Measurements from ENCODE around the gene SLC2A8. TPM values are rescaled to one million over a fixed set of nuclear protein-coding genes. Genes with fewer than 3 reads are reported as not detected.

The SLC2A8 gene
- total and polyA plus RNA-seq, 2 experiments from 2014 or later = 9.6 to 9.9 TPM

GRCh38 chr9:127422787-127423186 is 25.8 kb downstream of the SLC2A8 start:
- H3K36me3 ChIP-seq (ENCODE audit: low read depth) = no peaks in the 10 kb centered on the region
- H3K27me3 ChIP-seq (replicated peaks; ENCODE audit: insufficient read depth) = no peaks in the 10 kb centered on the region
- H3K9me3 ChIP-seq (ENCODE audit: low read depth) = no peaks in the 10 kb centered on the region
- 16 to 20% methylated on average over 6 of the region's 6 CpGs for WGBS, 2 experiments (ENCODE audit: low coverage in 1 of 2, low lambda C conversion rate in 2 of 2, missing lambda C conversion rate in 2 of 2)
- H3F3A ChIP-seq (ENCODE audit: insufficient read depth) = no peaks in the 10 kb centered on the region
- H3K9ac ChIP-seq = peak overlapping the region; percentile 88
- H3K4me3 ChIP-seq = peak overlapping the region; percentile 91
- H3K79me2 ChIP-seq (ENCODE audit: insufficient read depth) = peaks cover 48% of the 10 kb centered on the region
- no peak for DNase-seq
- in situ Hi-C loops (cut with MboI) = no loop called here
- peak overlapping the region; percentile 98 for H3K4me2 ChIP-seq (ENCODE audit: unreplicated experiment)
- no peaks in the 10 kb centered on the region for H3K9me2 ChIP-seq (ENCODE audit: insufficient read depth)
- H2AFZ ChIP-seq = peak overlapping the region; percentile 100
- H4K20me1 ChIP-seq (ENCODE audit: insufficient read depth) = no peaks in the 10 kb centered on the region
- TF ChIP-seq EZH2 (IDR thresholded peaks at IDR 0.05; ENCODE audit: insufficient read depth, poor library complexity, severe bottlenecking) = no peak
- no peak for TF ChIP-seq EZH2phosphoT487 (IDR thresholded peaks at IDR 0.05; ENCODE audit: insufficient read depth, low read depth)
- H3K4me1 ChIP-seq (ENCODE audit: insufficient read depth) = peaks cover 11% of the 10 kb centered on the region
- no peak overlapping the region for H3K27ac ChIP-seq

GRCh38 chr9:127423476-127423933 is 26.5 kb downstream of the SLC2A8 start:
- peaks cover 55% of the 10 kb centered on the region for H3K79me2 ChIP-seq (ENCODE audit: insufficient read depth)
- H3K4me1 ChIP-seq (ENCODE audit: insufficient read depth) = peaks cover 11% of the 10 kb centered on the region
- peak overlapping the region; percentile 98 for H3K4me2 ChIP-seq (ENCODE audit: unreplicated experiment)
- DNase-seq = no peak
- H3K27ac ChIP-seq = peak overlapping the region; percentile 75
- no peaks in the 10 kb centered on the region for H3K9me2 ChIP-seq (ENCODE audit: insufficient read depth)
- H3K9ac ChIP-seq = peak overlapping the region; percentile 88
- no peaks in the 10 kb centered on the region for H3K9me3 ChIP-seq (ENCODE audit: low read depth)
- no peaks in the 10 kb centered on the region for H4K20me1 ChIP-seq (ENCODE audit: insufficient read depth)
- no peaks in the 10 kb centered on the region for H3K36me3 ChIP-seq (ENCODE audit: low read depth)
- 1 to 3% methylated on average over 9 of the region's 9 CpGs for WGBS, 2 experiments (ENCODE audit: low coverage in 1 of 2, low lambda C conversion rate in 2 of 2, missing lambda C conversion rate in 2 of 2)
- in situ Hi-C loops (cut with MboI) = no loop called here
- peak overlapping the region; percentile 100 for H2AFZ ChIP-seq
- H3K27me3 ChIP-seq (replicated peaks; ENCODE audit: insufficient read depth) = no peaks in the 10 kb centered on the region
- peak overlapping the region; percentile 91 for H3K4me3 ChIP-seq
- no peaks in the 10 kb centered on the region for H3F3A ChIP-seq (ENCODE audit: insufficient read depth)
- TF ChIP-seq EZH2 (IDR thresholded peaks at IDR 0.05; ENCODE audit: insufficient read depth, poor library complexity, severe bottlenecking) = no peak
- TF ChIP-seq EZH2phosphoT487 (IDR thresholded peaks at IDR 0.05; ENCODE audit: insufficient read depth, low read depth) = no peak

- H3K9me3 ChIP-seq (ENCODE audit: low read depth) = no peaks in the 10 kb centered on the region
- H2AFZ ChIP-seq = peak within 1 kb of the TSS; percentile 100
- H3K4me1 ChIP-seq (ENCODE audit: insufficient read depth) = peaks cover 11% of the 10 kb centered on the region
- no peaks in the 10 kb centered on the region for H3K27me3 ChIP-seq (replicated peaks; ENCODE audit: insufficient read depth)
- H4K20me1 ChIP-seq (ENCODE audit: insufficient read depth) = no peaks in the 10 kb centered on the region
- peaks cover 6% of the 10 kb centered on the region; the same call in 1 of the 2 replicates for H3K36me3 ChIP-seq (ENCODE audit: low read depth)
- DNase-seq = peak; percentile 96
- H3K27ac ChIP-seq = peak within 1 kb of the TSS; percentile 75
- H3F3A ChIP-seq (ENCODE audit: insufficient read depth) = no peaks in the 10 kb centered on the region
- H3K9me2 ChIP-seq (ENCODE audit: insufficient read depth) = no peaks in the 10 kb centered on the region
- peaks cover 61% of the 10 kb centered on the region for H3K79me2 ChIP-seq (ENCODE audit: insufficient read depth)
- in situ Hi-C loops (cut with MboI) = no loop called here
- H3K4me3 ChIP-seq = peak within 1 kb of the TSS; percentile 91
- peak within 1 kb of the TSS; percentile 98 for H3K4me2 ChIP-seq (ENCODE audit: unreplicated experiment)
- H3K9ac ChIP-seq = peak within 1 kb of the TSS; percentile 88
- TF ChIP-seq EZH2 (IDR thresholded peaks at IDR 0.05; ENCODE audit: insufficient read depth, poor library complexity, severe bottlenecking) = no peak
- no peak for TF ChIP-seq EZH2phosphoT487 (IDR thresholded peaks at IDR 0.05; ENCODE audit: insufficient read depth, low read depth)
- WGBS, 2 experiments (ENCODE audit: low coverage in 1 of 2, low lambda C conversion rate in 2 of 2, missing lambda C conversion rate in 2 of 2) = 1 to 2% methylated on average over 54 of the region's 54 CpGs
Measured at GRCh38 chr9:127423934-127424675, 27.1 kb downstream of the SLC2A8 start, which contains the start of gene ZNF79. Gene ZNF79, plus strand, starts transcription at chr9:127424382. Its CDS starts 406 bp downstream, at chr9:127424788.

GRCh38 chr9:127424676-127424999 is 27.7 kb downstream of the SLC2A8 start:
- in situ Hi-C loops (cut with MboI) = no loop called here
- peaks cover 9% of the 10 kb centered on the region; the same call in 1 of the 2 replicates for H3K36me3 ChIP-seq (ENCODE audit: low read depth)
- peak overlapping the region; percentile 91 for H3K4me3 ChIP-seq
- no peaks in the 10 kb centered on the region for H4K20me1 ChIP-seq (ENCODE audit: insufficient read depth)
- no peaks in the 10 kb centered on the region for H3F3A ChIP-seq (ENCODE audit: insufficient read depth)
- H3K4me2 ChIP-seq (ENCODE audit: unreplicated experiment) = peak overlapping the region; percentile 98
- no peak for TF ChIP-seq EZH2phosphoT487 (IDR thresholded peaks at IDR 0.05; ENCODE audit: insufficient read depth, low read depth)
- no peak for TF ChIP-seq EZH2 (IDR thresholded peaks at IDR 0.05; ENCODE audit: insufficient read depth, poor library complexity, severe bottlenecking)
- H3K27me3 ChIP-seq (replicated peaks; ENCODE audit: insufficient read depth) = no peaks in the 10 kb centered on the region
- H3K9me3 ChIP-seq (ENCODE audit: low read depth) = no peaks in the 10 kb centered on the region
- WGBS, 2 experiments (ENCODE audit: low coverage in 1 of 2, low lambda C conversion rate in 2 of 2, missing lambda C conversion rate in 2 of 2) = 0% methylated on average over 8 to 13 of the region's 13 CpGs
- peak overlapping the region; percentile 88 for H3K9ac ChIP-seq
- H2AFZ ChIP-seq = peak overlapping the region; percentile 100
- DNase-seq = no peak
- peaks cover 11% of the 10 kb centered on the region for H3K4me1 ChIP-seq (ENCODE audit: insufficient read depth)
- peaks cover 65% of the 10 kb centered on the region for H3K79me2 ChIP-seq (ENCODE audit: insufficient read depth)
- peak overlapping the region; percentile 75 for H3K27ac ChIP-seq
- H3K9me2 ChIP-seq (ENCODE audit: insufficient read depth) = no peaks in the 10 kb centered on the region

Data from GM23248 (cell line).